ENCODE data around the gene CADPS2.

GRCh38 chr7:122600042-122600441 lies 286.2 kb downstream of the CADPS2 start:
- TF ChIP-seq POLR2A (IDR thresholded peaks at IDR 0.05; ENCODE audit: low read depth, low read length) (no peak), CTCF (IDR thresholded peaks at IDR 0.05; ENCODE audit: extremely low read depth in 1 of 2, insufficient read depth in 1 of 2, low read depth in 1 of 2, low read length in 2 of 2) (no peak), EZH2 (IDR thresholded peaks at IDR 0.05; ENCODE audit: borderline replicate concordance, low read depth, low read length, severe bottlenecking) (no peak)
